Astrocyte (in vitro differentiated cells and primary cell): Measurements from ENCODE around the gene RAE1. TPM values are rescaled to one million over a fixed set of nuclear protein-coding genes. Genes with fewer than 3 reads are reported as not detected.

ENCODE experiments used
- DNase-seq: peaks from one replicate; pipeline ENCODE4 v3.0.0-alpha.2; 2010; ENCODE audit warnings: low read depth
- FAIRE-seq: peaks from 2 replicates; lab custom pipeline; 2011; peaks lifted over from hg19 to GRCh38; lab: Jason Lieb, UNC
- H2AFZ ChIP-seq: 2 replicates; pipeline ENCODE4 v1.6.0; 2012; ENCODE audit warnings: low read depth, low read length, inconsistent platforms
- H3K27ac ChIP-seq: 2 replicates; pipeline ENCODE4 v1.5.1; 2011; ENCODE audit warnings: low read depth, low read length, inconsistent platforms
- H3K27me3 ChIP-seq: 2 replicates; pipeline ENCODE4 v1.6.0; 2011; ENCODE audit warnings: low read length, inconsistent platforms; ENCODE audit not compliant: insufficient read depth
- H3K36me3 ChIP-seq: 2 replicates; pipeline ENCODE4 v1.5.1; 2011; ENCODE audit warnings: low read length, inconsistent platforms; ENCODE audit not compliant: insufficient read depth
- H3K4me1 ChIP-seq: 2 replicates; pipeline ENCODE4 v1.5.1; 2011; ENCODE audit warnings: low read length, inconsistent platforms; ENCODE audit not compliant: insufficient read depth
- H3K4me2 ChIP-seq: 2 replicates; pipeline ENCODE4 v1.6.0; 2012; ENCODE audit warnings: low read length, inconsistent platforms
- H3K4me3 ChIP-seq: 2 replicates; pipeline ENCODE4 v1.5.1; 2011; ENCODE audit warnings: low read depth, mild to moderate bottlenecking, low read length, inconsistent platforms; ENCODE audit not compliant: insufficient read depth
- H3K79me2 ChIP-seq: 2 replicates; pipeline ENCODE4 v1.6.0; 2012; ENCODE audit warnings: mild to moderate bottlenecking, low read length, inconsistent platforms; ENCODE audit not compliant: insufficient read depth
- H3K9ac ChIP-seq: 2 replicates; pipeline ENCODE4 v1.6.0; 2012; ENCODE audit warnings: mild to moderate bottlenecking, low read length, inconsistent platforms
- H3K9me3 ChIP-seq: 2 replicates; pipeline ENCODE4 v1.5.1; 2012; ENCODE audit warnings: low read depth, mild to moderate bottlenecking, low read length, inconsistent platforms; ENCODE audit not compliant: insufficient read depth
- H4K20me1 ChIP-seq: 2 replicates; pipeline ENCODE4 v1.6.0; 2012; ENCODE audit warnings: low read length, inconsistent platforms; ENCODE audit not compliant: insufficient read depth
- H3K27ac Mint-ChIP-seq: one replicate; pipeline ENCODE4 v1.8.0; 2021; ENCODE audit warnings: mild to moderate bottlenecking, mixed read lengths; ENCODE audit not compliant: unreplicated experiment
- H3K27me3 Mint-ChIP-seq: one replicate; pipeline ENCODE4 v1.8.0; 2021; ENCODE audit warnings: low read depth, mixed read lengths; ENCODE audit not compliant: unreplicated experiment
- H3K36me3 Mint-ChIP-seq: one replicate; pipeline ENCODE4 v1.8.0; 2021; ENCODE audit warnings: low read depth, mixed read lengths; ENCODE audit not compliant: unreplicated experiment
- H3K4me1 Mint-ChIP-seq: one replicate; pipeline ENCODE4 v1.8.0; 2021; ENCODE audit warnings: low read depth, mixed read lengths; ENCODE audit not compliant: unreplicated experiment
- H3K4me3 Mint-ChIP-seq: one replicate; pipeline ENCODE4 v1.8.0; 2021; ENCODE audit warnings: mild to moderate bottlenecking, moderate library complexity, mixed read lengths; ENCODE audit not compliant: unreplicated experiment
- H3K9me3 Mint-ChIP-seq: one replicate; pipeline ENCODE4 v1.8.0; 2021; ENCODE audit warnings: mild to moderate bottlenecking, mixed read lengths; ENCODE audit not compliant: unreplicated experiment
- EZH2 ChIP-seq: IDR thresholded peaks from 2 replicates; pipeline ENCODE4 v1.6.1; 2012; ENCODE audit warnings: mild to moderate bottlenecking, low read length, inconsistent platforms; ENCODE audit not compliant: insufficient read depth
- total RNA-seq: library from RNA; stranded (reverse); gene quantifications from 2 replicates; pipeline ENCODE4 v1.2.1, GENCODE V29; 2021
- TF ChIP-seq, protein P1 (sequence below): IDR thresholded peaks from 2 replicates; pipeline ENCODE4 v1.5.1; 2011; ENCODE audit warnings: low read depth, mild to moderate bottlenecking, inconsistent platforms, low read length, moderate library complexity; ENCODE audit not compliant: insufficient read depth

Gene RAE1
- total RNA-seq, 1 donor from 2014 or later: 31.1 TPM

DNA sequence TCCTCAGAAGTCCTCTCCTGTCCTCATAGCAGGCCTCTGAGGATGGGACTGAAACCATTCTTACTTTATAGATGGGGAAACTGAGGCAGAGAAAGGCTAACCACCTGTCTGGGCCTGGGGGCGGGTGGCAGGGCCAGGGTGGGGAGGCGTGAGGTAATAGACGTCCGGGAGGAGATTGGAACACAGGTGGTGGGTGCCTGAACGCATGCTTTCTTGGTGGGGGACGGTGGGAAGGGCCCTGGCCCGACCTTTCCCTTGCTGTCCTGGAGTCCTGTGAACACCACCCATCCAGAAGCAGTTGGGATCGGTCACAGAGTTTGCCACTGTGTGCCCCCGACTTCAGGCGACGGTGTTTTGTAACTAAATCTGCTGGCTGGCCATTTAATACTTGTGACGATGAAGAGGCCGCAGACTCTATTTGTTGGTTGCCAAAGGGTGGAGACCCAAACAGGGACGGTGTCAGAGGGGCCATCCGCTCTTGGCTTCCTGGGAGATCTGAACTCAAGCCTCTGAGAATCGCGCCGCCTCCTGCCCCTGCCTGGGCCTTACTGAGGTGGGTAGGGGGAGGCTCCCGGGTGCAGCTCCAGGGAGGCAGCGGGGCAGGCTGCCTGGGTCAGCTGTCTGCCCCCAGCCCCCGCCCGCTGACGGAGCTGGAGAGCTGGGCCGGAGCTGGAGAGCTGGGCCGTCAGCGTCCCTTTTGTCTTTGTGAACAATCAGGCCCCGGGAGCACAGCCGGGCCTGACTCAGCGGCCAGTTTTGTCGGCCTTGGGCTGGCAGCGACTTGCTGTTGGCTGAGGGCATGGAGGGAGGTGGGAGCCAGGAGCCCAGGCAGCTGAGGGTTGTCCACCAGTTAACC is 44.3 kb downstream of the RAE1 start:
- Mint-ChIP-seq H3K36me3 (peaks cover 24% of the 10 kb centered on the region), H3K4me3 (peak overlapping the region; percentile 47), H3K9me3 (no peaks in the 10 kb centered on the region), H3K4me1 (peaks cover 33% of the 10 kb centered on the region), H3K27ac (peak overlapping the region; percentile 55), H3K27me3 (no peaks in the 10 kb centered on the region)
- no peaks in the 10 kb centered on the region for H3K36me3 ChIP-seq
- peaks cover 32% of the 10 kb centered on the region for H3K4me1 ChIP-seq
- peaks cover 70% of the 10 kb centered on the region for H3K79me2 ChIP-seq
- TF ChIP-seq EZH2: no peak
- DNase-seq (peak; percentile 80), FAIRE-seq (no peak)
- H3K9me3 ChIP-seq: no peaks in the 10 kb centered on the region
- H4K20me1 ChIP-seq: peaks cover 64% of the 10 kb centered on the region
- H3K4me3 ChIP-seq: no peak overlapping the region
- peak overlapping the region; percentile 66 for H3K4me2 ChIP-seq
- peak overlapping the region; percentile 38 for H3K27ac ChIP-seq
- peak overlapping the region; percentile 68 for H3K9ac ChIP-seq
- no peaks in the 10 kb centered on the region for H3K27me3 ChIP-seq
- peak overlapping the region; percentile 57 for H2AFZ ChIP-seq

DNA sequence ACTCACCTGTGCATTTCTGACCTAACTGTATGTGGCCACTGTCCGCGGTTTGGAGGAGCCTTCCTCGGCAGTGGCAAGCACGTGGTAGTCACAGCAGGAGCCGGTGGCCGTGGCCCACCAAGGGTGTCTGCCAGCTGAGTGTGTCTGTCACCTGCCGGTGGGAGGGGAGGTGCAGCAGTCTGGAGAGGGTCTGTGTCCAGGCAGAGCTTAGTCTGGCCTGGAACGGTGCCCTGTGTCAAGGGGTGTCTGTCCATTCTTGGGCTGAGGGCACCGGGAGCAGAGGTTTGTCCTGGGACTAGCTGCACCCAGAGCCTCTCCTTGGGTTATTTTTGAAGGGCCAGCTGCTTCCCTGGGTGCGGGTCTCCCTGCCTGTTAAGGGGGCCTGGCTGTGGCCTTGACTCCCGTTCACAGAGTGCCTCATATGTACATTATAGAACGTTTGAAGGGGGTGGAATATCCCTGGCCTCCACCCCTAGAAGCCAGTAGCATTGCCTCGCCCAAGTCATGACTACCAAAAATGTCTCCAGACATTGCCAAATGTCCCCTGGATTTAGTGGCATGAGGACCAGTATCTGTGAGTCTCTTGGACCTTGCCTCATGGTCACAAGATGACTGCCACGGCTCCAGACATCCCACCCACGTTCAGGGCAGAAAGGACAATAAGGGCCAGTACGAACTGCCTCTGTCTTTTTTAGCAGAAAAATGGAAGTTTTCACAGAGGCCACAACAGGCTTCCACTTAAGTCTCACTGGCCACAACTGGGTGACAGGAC is 45.3 kb downstream of the RAE1 start:
- Mint-ChIP-seq H3K27me3 (no peaks in the 10 kb centered on the region), H3K4me1 (peaks cover 33% of the 10 kb centered on the region), H3K4me3 (peak overlapping the region; percentile 47), H3K9me3 (no peaks in the 10 kb centered on the region), H3K27ac (no peak overlapping the region), H3K36me3 (peaks cover 23% of the 10 kb centered on the region)
- DNase-seq: no peak
- peaks cover 32% of the 10 kb centered on the region for H3K4me1 ChIP-seq
- TF ChIP-seq EZH2: no peak
- TF ChIP-seq, protein P1, sequence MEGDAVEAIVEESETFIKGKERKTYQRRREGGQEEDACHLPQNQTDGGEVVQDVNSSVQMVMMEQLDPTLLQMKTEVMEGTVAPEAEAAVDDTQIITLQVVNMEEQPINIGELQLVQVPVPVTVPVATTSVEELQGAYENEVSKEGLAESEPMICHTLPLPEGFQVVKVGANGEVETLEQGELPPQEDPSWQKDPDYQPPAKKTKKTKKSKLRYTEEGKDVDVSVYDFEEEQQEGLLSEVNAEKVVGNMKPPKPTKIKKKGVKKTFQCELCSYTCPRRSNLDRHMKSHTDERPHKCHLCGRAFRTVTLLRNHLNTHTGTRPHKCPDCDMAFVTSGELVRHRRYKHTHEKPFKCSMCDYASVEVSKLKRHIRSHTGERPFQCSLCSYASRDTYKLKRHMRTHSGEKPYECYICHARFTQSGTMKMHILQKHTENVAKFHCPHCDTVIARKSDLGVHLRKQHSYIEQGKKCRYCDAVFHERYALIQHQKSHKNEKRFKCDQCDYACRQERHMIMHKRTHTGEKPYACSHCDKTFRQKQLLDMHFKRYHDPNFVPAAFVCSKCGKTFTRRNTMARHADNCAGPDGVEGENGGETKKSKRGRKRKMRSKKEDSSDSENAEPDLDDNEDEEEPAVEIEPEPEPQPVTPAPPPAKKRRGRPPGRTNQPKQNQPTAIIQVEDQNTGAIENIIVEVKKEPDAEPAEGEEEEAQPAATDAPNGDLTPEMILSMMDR: no peak
- H3K36me3 ChIP-seq: no peaks in the 10 kb centered on the region
- H3K4me3 ChIP-seq: no peak overlapping the region
- H4K20me1 ChIP-seq: peaks cover 75% of the 10 kb centered on the region
- H3K4me2 ChIP-seq: peak overlapping the region; percentile 66
- H3K27me3 ChIP-seq: no peaks in the 10 kb centered on the region
- peaks cover 77% of the 10 kb centered on the region for H3K79me2 ChIP-seq
- H2AFZ ChIP-seq: no peak overlapping the region
- H3K27ac ChIP-seq: peak overlapping the region; percentile 38
- no peak for FAIRE-seq
- peak overlapping the region; percentile 68 for H3K9ac ChIP-seq
- no peaks in the 10 kb centered on the region for H3K9me3 ChIP-seq

DNA sequence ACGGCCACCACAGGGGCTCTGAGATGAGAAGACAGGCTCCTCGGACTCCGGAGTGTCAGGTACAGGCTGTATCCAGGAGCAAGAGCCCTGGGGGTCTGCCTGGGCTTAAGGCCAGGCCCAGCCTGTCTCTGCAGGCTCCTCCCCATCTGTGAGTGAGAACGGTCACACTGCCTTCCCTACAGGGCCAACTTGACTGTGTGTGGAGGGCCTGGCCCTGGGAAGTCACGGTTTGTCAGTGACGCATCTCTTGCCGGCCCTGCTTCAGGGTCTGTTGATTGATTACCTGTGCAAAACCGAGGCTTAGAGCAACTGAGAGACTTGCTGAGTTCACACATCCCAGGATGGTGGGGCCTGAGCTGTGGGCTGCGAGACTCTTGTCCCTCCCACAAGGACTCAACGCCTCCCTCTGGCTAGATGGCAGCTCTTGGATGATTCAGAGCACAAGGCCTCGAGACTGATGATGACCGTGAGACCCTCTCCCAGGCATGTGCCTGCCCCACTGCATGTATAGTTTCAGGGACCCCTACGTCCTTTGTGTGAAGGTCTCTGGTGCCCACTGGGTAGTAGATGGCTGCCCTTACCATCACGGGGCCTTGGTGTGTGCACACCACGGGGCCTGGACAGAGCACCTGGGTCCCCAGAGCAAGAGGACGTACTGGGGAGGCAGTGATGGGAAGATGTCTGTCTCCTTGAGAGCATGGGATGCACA is 46.1 kb downstream of the RAE1 start:
- no peak overlapping the region for H3K4me2 ChIP-seq
- H3K36me3 Mint-ChIP-seq: peaks cover 28% of the 10 kb centered on the region
- no peaks in the 10 kb centered on the region for H3K36me3 ChIP-seq
- no peak overlapping the region for H3K9ac ChIP-seq
- H3K9me3 Mint-ChIP-seq: no peaks in the 10 kb centered on the region
- peaks cover 33% of the 10 kb centered on the region for H3K4me1 Mint-ChIP-seq
- H3K79me2 ChIP-seq: peaks cover 73% of the 10 kb centered on the region
- peaks cover 31% of the 10 kb centered on the region for H3K4me1 ChIP-seq
- H3K27me3 Mint-ChIP-seq: no peaks in the 10 kb centered on the region
- H3K4me3 ChIP-seq: no peak overlapping the region
- H3K27me3 ChIP-seq: no peaks in the 10 kb centered on the region
- FAIRE-seq (no peak), DNase-seq (peak; percentile 36)
- no peaks in the 10 kb centered on the region for H3K9me3 ChIP-seq
- TF ChIP-seq, protein P1: no peak
- TF ChIP-seq EZH2: no peak
- H4K20me1 ChIP-seq: peaks cover 79% of the 10 kb centered on the region
- H3K27ac Mint-ChIP-seq: no peak overlapping the region
- no peak overlapping the region for H3K4me3 Mint-ChIP-seq
- no peak overlapping the region for H3K27ac ChIP-seq
- H2AFZ ChIP-seq: no peak overlapping the region
